HG03457 (cell line): Measurements from ENCODE around the gene NPPB.
"Not testable (repeated sequence)": the region's sequence is repeated elsewhere in the genome, so short reads cannot be mapped to it uniquely, and the experiment has no call there.

Experiments used
- ATAC-seq: cut with Tn5 transposase; IDR thresholded peaks from one replicate; pipeline ENCODE4 v1.9.1; 2021; ENCODE audit warnings: moderate number of reproducible peaks; ENCODE audit not compliant: unreplicated experiment

Gene NPPB

DNA sequence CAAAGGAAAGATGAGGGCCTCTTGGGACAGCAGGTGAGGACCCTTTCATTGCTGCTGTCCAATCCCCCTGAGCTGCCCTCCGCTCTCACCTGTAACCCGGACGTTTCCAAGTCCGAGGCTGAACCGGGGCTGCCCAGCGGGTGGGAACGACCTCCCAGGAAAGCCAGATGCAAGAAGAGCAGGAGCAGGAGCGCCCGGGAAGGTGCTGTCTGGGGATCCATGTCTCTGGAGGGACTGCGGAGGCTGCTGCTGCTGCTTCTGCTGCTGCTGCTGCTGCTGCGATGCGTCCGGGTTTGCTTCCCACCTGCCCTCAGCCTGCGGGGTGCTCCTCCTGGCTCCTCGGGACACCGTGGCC lies at the start of gene NPPB:
Gene NPPB (minus strand): TSS at position 333 of the 355 bp plus-strand sequence. CDS start 112 bp downstream, at position 221.
- ATAC-seq = no peak

DNA sequence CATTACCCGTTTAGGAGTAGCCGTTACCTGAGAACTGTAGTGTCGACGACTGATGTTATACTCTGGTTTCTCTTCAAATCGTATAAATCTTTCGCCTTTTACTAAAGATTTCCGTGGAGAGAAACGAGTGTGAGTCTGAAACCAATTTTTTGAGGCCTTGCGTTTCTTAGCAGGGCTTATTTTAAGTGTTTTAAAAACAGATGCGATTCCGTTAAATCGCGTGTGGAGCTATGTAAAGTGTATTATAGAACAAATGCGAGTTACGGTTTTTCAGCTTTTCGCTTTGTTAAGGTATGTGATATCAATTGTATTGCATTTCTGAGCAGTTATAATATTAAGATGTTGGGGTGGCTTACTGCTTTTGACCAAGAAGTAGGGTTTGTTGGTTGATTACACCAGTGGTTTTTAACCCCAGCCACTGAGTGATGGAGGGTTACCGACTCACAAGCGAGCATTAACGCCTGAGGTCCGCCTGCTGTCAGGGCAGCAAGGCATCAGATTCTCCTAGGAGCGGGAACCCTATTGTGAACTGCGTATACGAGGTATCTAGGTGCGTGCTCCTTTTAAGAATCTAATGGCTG lies 49.4 kb upstream of the NPPB start:
- peak; percentile 43 for ATAC-seq

DNA sequence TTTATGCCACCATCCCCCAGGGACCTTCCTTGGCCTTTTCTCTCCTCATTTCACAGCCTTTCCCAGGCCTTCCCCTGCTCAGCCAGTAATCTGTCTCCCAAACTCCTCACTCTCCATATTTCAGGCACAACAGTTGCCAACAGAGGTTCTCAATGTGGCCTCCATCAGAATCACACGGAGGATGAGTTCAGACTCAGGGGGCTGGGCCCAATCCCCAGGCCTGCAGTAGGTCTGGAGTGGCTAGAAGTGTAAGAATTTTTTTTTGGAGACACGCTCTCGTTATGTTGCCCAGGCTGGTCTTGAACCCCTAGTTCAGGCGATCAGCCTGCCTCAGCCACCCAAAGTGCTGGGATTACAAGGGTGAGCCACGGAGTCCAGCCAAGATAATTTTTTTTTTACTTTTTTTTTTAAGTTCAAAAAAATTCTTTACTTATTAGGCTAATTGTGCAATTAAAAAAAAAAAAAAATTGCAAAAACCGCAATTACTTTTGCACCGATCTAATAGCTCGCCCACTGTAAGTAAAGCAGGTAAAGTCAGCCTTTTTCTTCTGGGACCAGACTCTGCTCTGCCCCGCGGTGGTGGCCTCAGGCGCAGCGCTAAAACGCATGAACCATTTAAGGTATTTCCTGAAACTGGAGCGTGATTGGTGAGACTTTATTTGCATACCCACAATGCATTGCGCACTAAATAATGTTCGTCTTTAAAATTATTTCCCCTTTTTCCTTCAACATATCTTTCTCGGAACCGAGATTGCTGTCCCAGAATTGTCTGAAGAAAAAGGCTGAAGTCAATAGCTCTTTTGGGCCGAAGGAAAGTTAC lies 48.7 kb upstream of the NPPB start:
- ATAC-seq = peak; percentile 31

GRCh38 chr1:11906870-11907269 lies 48.1 kb upstream of the NPPB start:
- no peak for ATAC-seq

DNA sequence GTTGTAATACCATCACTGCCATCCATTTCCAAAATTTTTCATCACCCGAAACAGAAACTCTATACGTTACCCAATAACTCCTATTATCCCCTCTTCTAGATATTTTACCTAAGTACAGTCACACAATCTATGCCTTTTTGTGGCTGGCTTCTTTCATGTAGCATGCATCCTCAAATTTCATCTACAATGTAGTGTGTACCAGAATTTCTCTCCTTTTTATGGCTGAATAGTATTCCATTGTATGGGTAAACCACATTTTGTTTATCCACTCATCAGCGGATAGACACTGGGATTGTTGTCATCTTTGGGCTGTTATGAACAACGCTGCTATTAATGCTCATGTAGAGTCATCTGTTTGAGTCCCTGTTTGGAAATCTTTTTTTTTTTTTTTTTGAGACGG lies 46.2 kb upstream of the NPPB start:
- ATAC-seq = no peak

DNA sequence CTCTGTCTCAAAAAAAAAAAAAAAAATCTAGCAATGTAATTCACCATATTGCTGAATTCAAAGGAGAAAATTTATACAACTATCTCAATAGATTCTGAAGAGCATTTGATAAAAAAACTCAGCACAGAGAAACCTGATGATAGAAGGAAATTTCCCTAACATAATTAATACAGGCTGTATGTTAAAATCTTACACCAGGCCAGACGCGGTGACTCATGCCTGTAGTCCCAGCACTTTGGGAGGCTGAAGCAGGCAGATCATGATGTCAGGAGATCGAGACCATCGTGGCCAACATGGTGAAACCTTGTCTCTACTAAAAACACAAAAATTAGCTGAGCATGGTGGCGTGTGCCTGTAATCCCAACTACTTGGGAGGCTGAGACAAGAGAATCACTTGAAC lies 45.4 kb upstream of the NPPB start:
- not testable (repeated sequence) for ATAC-seq

- no peak for ATAC-seq
Measured at GRCh38 chr1:11903210-11903609, 44.5 kb upstream of the NPPB start.

GRCh38 chr1:11901446-11901845 lies 42.7 kb upstream of the NPPB start:
- not testable (repeated sequence) for ATAC-seq

DNA sequence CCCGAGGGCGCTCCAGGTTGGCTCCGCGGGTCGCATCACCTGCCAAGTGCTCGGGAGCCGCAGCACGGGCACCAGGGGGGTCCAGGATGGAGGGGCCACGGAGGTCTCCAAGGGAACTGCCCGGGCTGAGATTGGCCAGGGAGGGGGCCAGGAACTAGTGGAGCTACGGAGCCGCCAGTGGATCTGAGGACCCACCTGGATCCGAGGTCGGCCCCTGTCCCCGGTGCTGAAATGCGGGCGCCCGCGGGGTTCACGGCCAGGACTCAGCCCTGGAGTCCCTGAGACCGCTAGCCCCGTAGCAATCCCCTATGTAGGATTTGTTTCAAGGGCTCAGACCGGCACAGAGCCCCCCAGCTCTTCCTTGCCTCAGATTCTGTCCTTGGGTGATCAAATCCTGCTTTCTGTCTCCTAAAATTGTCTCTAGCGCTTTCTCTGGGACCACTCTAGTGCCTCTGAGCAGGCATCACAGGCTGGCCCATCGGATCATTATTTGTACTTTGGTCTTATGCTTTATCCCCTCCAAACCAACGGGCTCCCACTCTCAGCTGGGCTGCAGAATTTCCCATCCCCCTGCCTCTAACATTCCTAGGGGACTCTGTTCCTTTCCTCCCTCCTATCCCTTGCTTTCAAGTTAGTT lies 40.2 kb upstream of the NPPB start:
- ATAC-seq = no peak

- ATAC-seq = no peak
Measured at GRCh38 chr1:11898086-11898785, 39.5 kb upstream of the NPPB start.

DNA sequence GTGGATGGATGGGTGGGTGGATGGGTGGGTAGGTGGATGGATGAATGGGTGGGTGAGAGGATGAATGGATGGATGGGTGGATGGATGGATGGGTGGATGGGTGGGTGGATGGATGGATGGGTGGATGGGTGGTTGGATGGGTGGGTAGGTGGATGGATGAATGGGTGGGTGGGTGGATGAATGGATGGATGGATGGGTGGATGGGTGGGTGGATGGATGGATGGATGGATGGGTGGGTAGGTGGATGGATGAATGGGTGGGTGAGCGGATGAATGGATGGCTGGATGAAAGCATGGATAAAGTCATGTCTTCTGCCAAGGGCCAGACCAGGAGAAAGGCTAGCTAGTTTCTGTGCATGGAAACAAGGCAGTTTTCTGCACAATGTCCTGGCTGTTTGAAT lies 35.8 kb upstream of the NPPB start:
- not testable (repeated sequence) for ATAC-seq

GRCh38 chr1:11893907-11894251 lies 35.1 kb upstream of the NPPB start:
- ATAC-seq = no peak

GRCh38 chr1:11891433-11892186 lies 32.9 kb upstream of the NPPB start:
- ATAC-seq = no peak

DNA sequence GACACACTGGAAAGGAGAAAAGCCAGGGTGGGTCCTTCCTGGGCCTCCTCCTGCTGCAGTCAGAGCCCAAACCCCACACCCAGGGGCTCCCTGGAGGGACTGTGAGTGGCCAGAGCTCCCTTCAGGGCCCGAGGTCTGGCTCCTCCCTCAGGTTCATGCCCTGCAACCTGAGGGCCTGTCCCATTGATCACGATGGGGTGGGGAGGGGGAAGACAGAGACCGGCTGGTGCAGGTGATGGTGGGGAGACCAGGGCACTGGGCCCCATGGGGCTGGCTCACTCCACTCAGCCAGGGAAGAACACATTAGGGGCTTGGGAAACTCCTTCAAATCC lies 30.1 kb upstream of the NPPB start:
- no peak for ATAC-seq

GRCh38 chr1:11888206-11888876 lies 29.6 kb upstream of the NPPB start:
- ATAC-seq = no peak

DNA sequence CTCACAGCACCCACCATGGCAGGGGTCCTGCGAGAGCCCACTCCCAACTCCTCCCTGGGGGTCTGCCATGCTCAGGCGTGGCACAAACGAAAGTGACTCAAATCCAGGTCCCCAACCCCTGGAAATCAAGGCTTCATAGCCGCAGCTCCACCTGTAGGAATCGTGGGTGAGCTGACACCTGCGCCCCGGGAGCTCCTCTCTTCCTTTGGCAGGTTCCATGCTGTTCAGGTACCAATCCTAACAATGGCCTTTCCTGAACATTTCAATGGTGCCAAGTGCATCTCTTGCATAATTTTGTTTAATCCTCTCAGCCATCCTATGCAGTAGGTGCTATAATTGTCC lies 28.9 kb upstream of the NPPB start:
- no peak for ATAC-seq

DNA sequence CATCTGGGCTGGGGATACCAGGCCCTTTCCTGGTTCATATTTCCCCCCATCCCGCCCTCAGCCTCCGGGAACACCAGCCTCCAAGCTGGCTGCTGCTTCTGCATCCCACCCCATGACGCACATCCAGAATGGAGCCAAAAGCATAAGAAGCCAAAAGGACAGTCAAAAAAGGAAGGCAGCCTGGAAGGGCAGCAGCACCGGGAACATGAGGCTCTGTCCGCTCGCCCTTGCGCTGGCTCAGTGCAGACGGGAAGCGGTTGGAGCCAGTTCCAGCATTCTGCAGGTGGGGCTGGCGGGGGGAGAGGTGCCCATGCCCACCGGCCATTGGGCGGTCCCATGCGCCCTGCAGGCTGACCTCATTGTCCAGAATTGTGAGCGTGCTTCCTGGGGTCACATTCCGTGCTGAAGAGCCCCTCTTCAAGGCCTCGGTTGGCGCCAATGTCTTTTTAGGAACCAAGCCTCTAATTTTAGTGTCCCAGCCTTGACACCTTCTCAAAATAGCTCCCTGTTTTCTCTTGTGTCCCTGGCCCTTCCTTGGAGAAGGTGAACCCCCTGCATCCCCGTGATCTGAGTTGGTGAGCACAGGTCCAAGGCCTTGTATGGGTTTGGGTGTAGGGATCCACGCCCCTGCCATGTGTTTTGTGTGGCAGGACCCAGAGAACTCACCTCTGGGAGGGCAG lies 28.4 kb upstream of the NPPB start:
- ATAC-seq = no peak

DNA sequence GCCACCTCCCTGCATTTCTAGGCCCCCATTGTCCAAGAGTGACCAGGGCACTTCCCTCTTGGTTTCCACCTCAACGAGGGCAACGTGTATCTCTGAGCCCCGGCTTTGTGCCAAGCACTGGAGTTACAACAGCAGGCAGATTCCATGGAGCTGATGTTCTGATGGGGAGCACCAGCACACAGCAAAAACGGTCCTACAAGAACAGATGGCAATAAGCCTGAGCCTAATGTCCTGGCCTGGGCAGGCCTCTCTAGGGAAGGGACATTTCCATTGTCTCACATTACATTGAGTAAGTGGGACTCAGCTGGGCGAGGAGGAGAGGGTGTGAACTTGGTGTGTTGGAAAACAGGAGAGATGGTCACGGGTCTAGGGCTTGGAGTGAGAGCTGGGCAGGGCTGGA lies 27.2 kb upstream of the NPPB start:
- no peak for ATAC-seq

- ATAC-seq = no peak
Measured at GRCh38 chr1:11882814-11883538, 24.2 kb upstream of the NPPB start.
